Measurements from ENCODE around the gene SPG11.

SPG11 gene

GRCh38 chr15:44595656-44596510 is 67.6 kb downstream of the SPG11 start:
- H3K27me3 ChIP-seq (ENCODE audit: control insufficient read depth, low read length), result no peaks in the 10 kb centered on the region
- H3K79me2 ChIP-seq (ENCODE audit: control insufficient read depth, low read length), result no peaks in the 10 kb centered on the region
- no peaks in the 10 kb centered on the region for H3K4me1 ChIP-seq (ENCODE audit: control insufficient read depth, low read length)
- H3K4me3 ChIP-seq (ENCODE audit: low read length), result no peak overlapping the region
- TF ChIP-seq CTCF (IDR thresholded peaks at IDR 0.05; ENCODE audit: low read depth, low read length, poor library complexity, severe bottlenecking) (no peak), EZH2phosphoT487 (IDR thresholded peaks at IDR 0.05; ENCODE audit: borderline replicate concordance, low read length) (no peak)
- no peaks in the 10 kb centered on the region for H3K9me3 ChIP-seq (ENCODE audit: control insufficient read depth, insufficient read depth, low read length)
- H3K9me2 ChIP-seq (replicated peaks; ENCODE audit: control insufficient read depth, low read length), result no peaks in the 10 kb centered on the region
- no peaks in the 10 kb centered on the region for H3F3A ChIP-seq (ENCODE audit: control insufficient read depth, insufficient read depth)
- peaks cover 54% of the 10 kb centered on the region for H3K36me3 ChIP-seq (ENCODE audit: control insufficient read depth, low read length)
- H4K20me1 ChIP-seq (ENCODE audit: control insufficient read depth, insufficient read depth, low read depth, low read length), result no peaks in the 10 kb centered on the region
- no peak overlapping the region for H3K27ac ChIP-seq (ENCODE audit: low read depth, low read length)
- no peak overlapping the region for H3K4me2 ChIP-seq (ENCODE audit: low read length)

GRCh38 chr15:44595246-44595645 is 68.2 kb downstream of the SPG11 start:
- H3K9me2 ChIP-seq (replicated peaks; ENCODE audit: control insufficient read depth, low read length), result no peaks in the 10 kb centered on the region
- H3K27ac ChIP-seq (ENCODE audit: low read depth, low read length), result no peak overlapping the region
- H3K27me3 ChIP-seq (ENCODE audit: control insufficient read depth, low read length), result no peaks in the 10 kb centered on the region
- no peak overlapping the region for H3K4me2 ChIP-seq (ENCODE audit: low read length)
- no peak overlapping the region for H3K4me3 ChIP-seq (ENCODE audit: low read length)
- no peaks in the 10 kb centered on the region for H4K20me1 ChIP-seq (ENCODE audit: control insufficient read depth, insufficient read depth, low read depth, low read length)
- no peaks in the 10 kb centered on the region for H3K79me2 ChIP-seq (ENCODE audit: control insufficient read depth, low read length)
- H3K4me1 ChIP-seq (ENCODE audit: control insufficient read depth, low read length), result no peaks in the 10 kb centered on the region
- H3F3A ChIP-seq (ENCODE audit: control insufficient read depth, insufficient read depth), result no peaks in the 10 kb centered on the region
- H3K9me3 ChIP-seq (ENCODE audit: control insufficient read depth, insufficient read depth, low read length), result no peaks in the 10 kb centered on the region
- TF ChIP-seq CTCF (IDR thresholded peaks at IDR 0.05; ENCODE audit: low read depth, low read length, poor library complexity, severe bottlenecking) (no peak), EZH2phosphoT487 (IDR thresholded peaks at IDR 0.05; ENCODE audit: borderline replicate concordance, low read length) (no peak)
- peaks cover 60% of the 10 kb centered on the region for H3K36me3 ChIP-seq (ENCODE audit: control insufficient read depth, low read length)

GRCh38 chr15:44593042-44593736 is 70.3 kb downstream of the SPG11 start:
- Histone ChIP-seq H3K4me3 (ENCODE audit: low read length) (no peak overlapping the region), H4K20me1 (ENCODE audit: control insufficient read depth, insufficient read depth, low read depth, low read length) (no peaks in the 10 kb centered on the region), H3K27ac (ENCODE audit: low read depth, low read length) (no peak overlapping the region), H3K9me2 (replicated peaks; ENCODE audit: control insufficient read depth, low read length) (no peaks in the 10 kb centered on the region), H3K9me3 (ENCODE audit: control insufficient read depth, insufficient read depth, low read length) (no peaks in the 10 kb centered on the region), H3K79me2 (ENCODE audit: control insufficient read depth, low read length) (no peaks in the 10 kb centered on the region), H3K36me3 (ENCODE audit: control insufficient read depth, low read length) (peaks cover 71% of the 10 kb centered on the region), H3K4me2 (ENCODE audit: low read length) (no peak overlapping the region), H3F3A (ENCODE audit: control insufficient read depth, insufficient read depth) (no peaks in the 10 kb centered on the region), H3K27me3 (ENCODE audit: control insufficient read depth, low read length) (no peaks in the 10 kb centered on the region), H3K4me1 (ENCODE audit: control insufficient read depth, low read length) (no peaks in the 10 kb centered on the region)
- TF ChIP-seq CTCF (IDR thresholded peaks at IDR 0.05; ENCODE audit: low read depth, low read length, poor library complexity, severe bottlenecking) (peak; percentile 28), EZH2phosphoT487 (IDR thresholded peaks at IDR 0.05; ENCODE audit: borderline replicate concordance, low read length) (no peak)
